WTC11 (cell line): ENCODE results near the gene POLD1. TPM values are rescaled to one million over a fixed set of nuclear protein-coding genes. Genes with fewer than 3 reads are reported as not detected.

Experiments used
- ATAC-seq: fragments of 200-7000 bp; cut with Tn5 transposase; 2 replicates; pipeline ENCODE4 v1.10.0; 2021; ENCODE audit warnings: mild to moderate bottlenecking, moderate library complexity
- CTCF ChIA-PET: fragments of 300-600 bp; sonication (Branson Sonifier 250); formaldehyde crosslinking; loops from one replicate; lab custom pipeline; 2021; ENCODE audit warnings: antibody characterized with exemption; lab: Charles Lee
- POLR2A ChIA-PET: fragments of 350-600 bp; sonication (Branson Sonifier 250); formaldehyde crosslinking; loops from one replicate; lab custom pipeline; 2021; ENCODE audit warnings: antibody characterized with exemption; lab: Charles Lee
- DNase-seq: peaks from one replicate; pipeline ENCODE4 v3.0.0; 2021; ENCODE audit warnings: low spot score
- H3K27ac Mint-ChIP-seq: 2 replicates; pipeline ENCODE4 v1.8.0; 2021; ENCODE audit warnings: mixed read lengths
- H3K27me3 Mint-ChIP-seq: 2 replicates; pipeline ENCODE4 v1.8.0; 2021; ENCODE audit warnings: low read depth, mild to moderate bottlenecking, moderate library complexity, mixed read lengths
- H3K36me3 Mint-ChIP-seq: 2 replicates; pipeline ENCODE4 v1.8.0; 2021; ENCODE audit warnings: mixed read lengths
- H3K4me1 Mint-ChIP-seq: 2 replicates; pipeline ENCODE4 v1.8.0; 2022; ENCODE audit warnings: mixed read lengths
- H3K4me3 Mint-ChIP-seq: 2 replicates; pipeline ENCODE4 v1.8.0; 2021; ENCODE audit warnings: mild to moderate bottlenecking, moderate library complexity, mixed read lengths
- H3K9me3 Mint-ChIP-seq: 2 replicates; pipeline ENCODE4 v1.8.0; 2021; ENCODE audit warnings: mixed read lengths
- GRHL2 ChIP-seq: fragments of 250-450 bp; sonication (Bioruptor Pico); IDR thresholded peaks from 2 replicates; pipeline ENCODE4 v1.8.0; 2022; ENCODE audit warnings: mild to moderate bottlenecking, moderate library complexity; ENCODE audit not compliant: insufficient replicate concordance, severe bottlenecking
- GTF2I ChIP-seq: fragments of 250-450 bp; sonication (Bioruptor Pico); conservative IDR thresholded peaks from 2 replicates; pipeline ENCODE4 v1.4.0; 2021; ENCODE audit warnings: mild to moderate bottlenecking
- NR1H2 ChIP-seq: sonication (generic); formaldehyde crosslinking; IDR thresholded peaks from 2 replicates; pipeline ENCODE4 v1.9.0; 2021; ENCODE audit warnings: mild to moderate bottlenecking, moderate library complexity, missing genetic modification reagents
- SP1 ChIP-seq: sonication (generic); formaldehyde crosslinking; conservative IDR thresholded peaks from 2 replicates; pipeline ENCODE4 v1.8.1; 2022; ENCODE audit warnings: missing genetic modification reagents
- ZNF263 ChIP-seq: sonication (generic); formaldehyde crosslinking; IDR thresholded peaks from 2 replicates; pipeline ENCODE4 v1.8.1; 2022; ENCODE audit warnings: low read depth, mild to moderate bottlenecking, moderate library complexity, missing genetic modification reagents
- total RNA-seq: library from RNA; stranded (reverse); gene quantifications from 3 replicates; pipeline ENCODE4 v1.2.3, GENCODE V29; 2021
- TF ChIP-seq, protein P1 (sequence below): sonication (generic); formaldehyde crosslinking; IDR thresholded peaks from 2 replicates; pipeline ENCODE4 v1.8.0; 2023; ENCODE audit warnings: missing genetic modification reagents
- TF ChIP-seq, protein P2 (sequence below): sonication (generic); formaldehyde crosslinking; IDR thresholded peaks from 2 replicates; pipeline ENCODE4 v1.8.1; 2023; ENCODE audit warnings: mild to moderate bottlenecking, missing genetic modification reagents, moderate library complexity
- TF ChIP-seq, protein P3 (sequence below): sonication (generic); formaldehyde crosslinking; IDR thresholded peaks from 2 replicates; pipeline ENCODE4 v1.8.1; 2023; ENCODE audit warnings: mild to moderate bottlenecking, missing genetic modification reagents, borderline replicate concordance
- TF ChIP-seq, protein P4 (sequence below): sonication (generic); formaldehyde crosslinking; IDR thresholded peaks from 2 replicates; pipeline ENCODE4 v1.8.1; 2022; ENCODE audit warnings: missing genetic modification reagents, borderline replicate concordance
- TF ChIP-seq, protein P5 (sequence below): sonication (generic); formaldehyde crosslinking; IDR thresholded peaks from 2 replicates; pipeline ENCODE4 v1.8.0; 2022; ENCODE audit warnings: mild to moderate bottlenecking, missing genetic modification reagents
- TF ChIP-seq, protein P6 (sequence below): fragments of 250-450 bp; sonication (Bioruptor Pico); IDR thresholded peaks from 2 replicates; pipeline ENCODE4 v1.9.0; 2021; ENCODE audit warnings: mild to moderate bottlenecking

POLD1 gene
- total RNA-seq, 1 experiment from 2014 or later: 163 TPM

DNA sequence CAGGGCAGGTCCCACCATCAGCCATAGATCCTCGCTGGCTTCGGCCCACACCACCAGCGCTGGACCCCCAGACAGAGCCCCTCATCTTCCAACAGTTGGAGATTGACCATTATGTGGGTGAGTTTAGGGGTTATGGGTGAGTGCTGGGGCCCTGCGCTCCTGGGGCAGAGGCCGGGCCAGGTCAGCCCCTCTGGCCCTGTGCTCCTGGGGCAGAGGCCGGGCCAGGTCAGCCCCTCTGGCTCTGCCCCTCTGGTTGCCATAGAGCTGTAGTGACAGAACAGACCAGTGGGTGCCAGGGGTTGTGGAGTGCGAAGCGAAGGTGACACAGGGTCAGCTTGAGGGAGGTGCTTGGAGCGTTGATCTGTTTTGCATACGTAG, 15.2 kb downstream of the POLD1 start (continued):
- TF ChIP-seq, protein P1, sequence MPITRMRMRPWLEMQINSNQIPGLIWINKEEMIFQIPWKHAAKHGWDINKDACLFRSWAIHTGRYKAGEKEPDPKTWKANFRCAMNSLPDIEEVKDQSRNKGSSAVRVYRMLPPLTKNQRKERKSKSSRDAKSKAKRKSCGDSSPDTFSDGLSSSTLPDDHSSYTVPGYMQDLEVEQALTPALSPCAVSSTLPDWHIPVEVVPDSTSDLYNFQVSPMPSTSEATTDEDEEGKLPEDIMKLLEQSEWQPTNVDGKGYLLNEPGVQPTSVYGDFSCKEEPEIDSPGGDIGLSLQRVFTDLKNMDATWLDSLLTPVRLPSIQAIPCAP (CRISPR knock-in tag): no peak
- TF ChIP-seq, protein P2, sequence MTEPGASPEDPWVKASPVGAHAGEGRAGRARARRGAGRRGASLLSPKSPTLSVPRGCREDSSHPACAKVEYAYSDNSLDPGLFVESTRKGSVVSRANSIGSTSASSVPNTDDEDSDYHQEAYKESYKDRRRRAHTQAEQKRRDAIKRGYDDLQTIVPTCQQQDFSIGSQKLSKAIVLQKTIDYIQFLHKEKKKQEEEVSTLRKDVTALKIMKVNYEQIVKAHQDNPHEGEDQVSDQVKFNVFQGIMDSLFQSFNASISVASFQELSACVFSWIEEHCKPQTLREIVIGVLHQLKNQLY (CRISPR knock-in tag): no peak
- TF ChIP-seq GTF2I (CRISPR knock-in tag) (no peak), SP1 (CRISPR knock-in tag) (no peak)
- TF ChIP-seq, protein P3, sequence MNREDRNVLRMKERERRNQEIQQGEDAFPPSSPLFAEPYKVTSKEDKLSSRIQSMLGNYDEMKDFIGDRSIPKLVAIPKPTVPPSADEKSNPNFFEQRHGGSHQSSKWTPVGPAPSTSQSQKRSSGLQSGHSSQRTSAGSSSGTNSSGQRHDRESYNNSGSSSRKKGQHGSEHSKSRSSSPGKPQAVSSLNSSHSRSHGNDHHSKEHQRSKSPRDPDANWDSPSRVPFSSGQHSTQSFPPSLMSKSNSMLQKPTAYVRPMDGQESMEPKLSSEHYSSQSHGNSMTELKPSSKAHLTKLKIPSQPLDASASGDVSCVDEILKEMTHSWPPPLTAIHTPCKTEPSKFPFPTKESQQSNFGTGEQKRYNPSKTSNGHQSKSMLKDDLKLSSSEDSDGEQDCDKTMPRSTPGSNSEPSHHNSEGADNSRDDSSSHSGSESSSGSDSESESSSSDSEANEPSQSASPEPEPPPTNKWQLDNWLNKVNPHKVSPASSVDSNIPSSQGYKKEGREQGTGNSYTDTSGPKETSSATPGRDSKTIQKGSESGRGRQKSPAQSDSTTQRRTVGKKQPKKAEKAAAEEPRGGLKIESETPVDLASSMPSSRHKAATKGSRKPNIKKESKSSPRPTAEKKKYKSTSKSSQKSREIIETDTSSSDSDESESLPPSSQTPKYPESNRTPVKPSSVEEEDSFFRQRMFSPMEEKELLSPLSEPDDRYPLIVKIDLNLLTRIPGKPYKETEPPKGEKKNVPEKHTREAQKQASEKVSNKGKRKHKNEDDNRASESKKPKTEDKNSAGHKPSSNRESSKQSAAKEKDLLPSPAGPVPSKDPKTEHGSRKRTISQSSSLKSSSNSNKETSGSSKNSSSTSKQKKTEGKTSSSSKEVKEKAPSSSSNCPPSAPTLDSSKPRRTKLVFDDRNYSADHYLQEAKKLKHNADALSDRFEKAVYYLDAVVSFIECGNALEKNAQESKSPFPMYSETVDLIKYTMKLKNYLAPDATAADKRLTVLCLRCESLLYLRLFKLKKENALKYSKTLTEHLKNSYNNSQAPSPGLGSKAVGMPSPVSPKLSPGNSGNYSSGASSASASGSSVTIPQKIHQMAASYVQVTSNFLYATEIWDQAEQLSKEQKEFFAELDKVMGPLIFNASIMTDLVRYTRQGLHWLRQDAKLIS: no peak
- TF ChIP-seq, protein P4, sequence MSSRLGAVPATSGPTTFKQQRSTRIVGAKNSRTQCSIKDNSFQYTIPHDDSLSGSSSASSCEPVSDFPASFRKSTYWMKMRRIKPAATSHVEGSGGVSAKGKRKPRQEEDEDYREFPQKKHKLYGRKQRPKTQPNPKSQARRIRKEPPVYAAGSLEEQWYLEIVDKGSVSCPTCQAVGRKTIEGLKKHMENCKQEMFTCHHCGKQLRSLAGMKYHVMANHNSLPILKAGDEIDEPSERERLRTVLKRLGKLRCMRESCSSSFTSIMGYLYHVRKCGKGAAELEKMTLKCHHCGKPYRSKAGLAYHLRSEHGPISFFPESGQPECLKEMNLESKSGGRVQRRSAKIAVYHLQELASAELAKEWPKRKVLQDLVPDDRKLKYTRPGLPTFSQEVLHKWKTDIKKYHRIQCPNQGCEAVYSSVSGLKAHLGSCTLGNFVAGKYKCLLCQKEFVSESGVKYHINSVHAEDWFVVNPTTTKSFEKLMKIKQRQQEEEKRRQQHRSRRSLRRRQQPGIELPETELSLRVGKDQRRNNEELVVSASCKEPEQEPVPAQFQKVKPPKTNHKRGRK: no peak
- TF ChIP-seq, protein P5, sequence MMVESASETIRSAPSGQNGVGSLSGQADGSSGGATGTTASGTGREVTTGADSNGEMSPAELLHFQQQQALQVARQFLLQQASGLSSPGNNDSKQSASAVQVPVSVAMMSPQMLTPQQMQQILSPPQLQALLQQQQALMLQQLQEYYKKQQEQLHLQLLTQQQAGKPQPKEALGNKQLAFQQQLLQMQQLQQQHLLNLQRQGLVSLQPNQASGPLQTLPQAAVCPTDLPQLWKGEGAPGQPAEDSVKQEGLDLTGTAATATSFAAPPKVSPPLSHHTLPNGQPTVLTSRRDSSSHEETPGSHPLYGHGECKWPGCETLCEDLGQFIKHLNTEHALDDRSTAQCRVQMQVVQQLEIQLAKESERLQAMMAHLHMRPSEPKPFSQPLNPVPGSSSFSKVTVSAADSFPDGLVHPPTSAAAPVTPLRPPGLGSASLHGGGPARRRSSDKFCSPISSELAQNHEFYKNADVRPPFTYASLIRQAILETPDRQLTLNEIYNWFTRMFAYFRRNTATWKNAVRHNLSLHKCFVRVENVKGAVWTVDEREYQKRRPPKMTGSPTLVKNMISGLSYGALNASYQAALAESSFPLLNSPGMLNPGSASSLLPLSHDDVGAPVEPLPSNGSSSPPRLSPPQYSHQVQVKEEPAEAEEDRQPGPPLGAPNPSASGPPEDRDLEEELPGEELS (CRISPR knock-in tag): no peak

DNA sequence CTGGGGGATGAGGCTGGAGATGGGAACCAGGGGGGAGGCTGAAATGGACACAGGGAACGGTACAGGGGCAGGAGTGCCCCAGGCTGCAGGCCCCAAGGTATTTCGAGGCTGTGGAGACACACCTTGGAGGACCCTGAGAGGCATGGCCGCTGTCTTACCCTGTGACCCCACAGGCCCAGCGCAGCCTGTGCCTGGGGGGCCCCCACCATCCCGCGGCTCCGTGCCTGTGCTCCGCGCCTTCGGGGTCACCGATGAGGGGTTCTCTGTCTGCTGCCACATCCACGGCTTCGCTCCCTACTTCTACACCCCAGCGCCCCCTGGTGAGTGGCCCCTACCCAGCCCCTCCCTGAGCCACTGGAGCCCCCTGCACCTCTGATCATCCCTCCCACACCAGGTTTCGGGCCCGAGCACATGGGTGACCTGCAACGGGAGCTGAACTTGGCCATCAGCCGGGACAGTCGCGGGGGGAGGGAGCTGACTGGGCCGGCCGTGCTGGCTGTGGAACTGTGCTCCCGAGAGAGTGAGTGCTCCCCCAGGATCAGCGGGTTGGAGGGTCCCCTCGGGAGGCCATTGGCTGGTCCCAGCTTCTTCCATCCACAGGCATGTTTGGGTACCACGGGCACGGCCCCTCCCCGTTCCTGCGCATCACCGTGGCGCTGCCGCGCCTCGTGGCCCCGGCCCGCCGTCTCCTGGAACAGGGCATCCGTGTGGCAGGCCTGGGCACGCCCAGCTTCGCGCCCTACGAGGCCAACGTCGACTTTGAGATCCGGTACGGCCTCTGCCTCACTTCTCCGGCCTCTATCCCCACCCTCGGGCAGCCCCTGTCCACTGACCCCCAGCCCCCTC, 17.7 kb downstream of the POLD1 start:
- CTCF ChIA-PET: interaction anchor here (0.6 to 2.2 kb wide), 3 partner anchors 14 to 154 kb away, joined by 3 to 7 read pairs (median 5); no protein-coding TSS in a partner anchor
- peaks cover 35% of the 10 kb centered on the region for H3K36me3 Mint-ChIP-seq

DNA sequence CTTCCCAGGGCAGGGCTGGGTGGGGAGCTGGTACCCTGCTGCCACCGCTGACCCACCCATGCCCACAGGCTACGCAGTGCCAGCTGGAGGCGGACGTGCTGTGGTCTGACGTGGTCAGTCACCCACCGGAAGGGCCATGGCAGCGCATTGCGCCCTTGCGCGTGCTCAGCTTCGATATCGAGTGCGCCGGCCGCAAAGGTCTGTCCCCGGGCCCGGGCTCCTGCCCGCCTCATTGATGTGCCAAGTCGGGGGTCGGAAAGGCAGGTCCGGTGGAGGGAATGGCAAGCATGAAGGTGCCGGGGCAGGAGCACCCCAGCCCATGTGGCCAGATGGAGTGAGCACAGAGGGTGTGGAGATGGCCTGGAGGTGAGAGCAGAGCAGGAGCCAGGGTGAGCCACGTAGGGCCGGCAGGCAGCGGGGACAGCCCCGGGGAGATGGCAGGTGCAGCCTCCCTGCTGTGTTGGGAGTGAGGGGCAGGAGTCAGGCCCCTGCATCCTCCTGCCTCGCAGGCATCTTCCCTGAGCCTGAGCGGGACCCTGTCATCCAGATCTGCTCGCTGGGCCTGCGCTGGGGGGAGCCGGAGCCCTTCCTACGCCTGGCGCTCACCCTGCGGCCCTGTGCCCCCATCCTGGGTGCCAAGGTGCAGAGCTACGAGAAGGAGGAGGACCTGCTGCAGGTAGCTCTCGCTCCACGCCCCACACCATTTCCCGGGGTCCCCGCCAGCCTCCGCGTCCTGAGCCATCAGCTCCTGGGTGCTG, 18.6 kb downstream of the POLD1 start:
- H3K27me3 Mint-ChIP-seq: no peaks in the 10 kb centered on the region
- H3K27ac Mint-ChIP-seq: no peak overlapping the region
- ChIA-PET CTCF (interaction anchor here (0.6 to 2.2 kb wide), 3 partner anchors 13 to 153 kb away, joined by 3 to 7 read pairs (median 5); no protein-coding TSS in a partner anchor), POLR2A (interaction anchor here (0.6 kb wide), 1 partner anchor 98 kb away, joined by 3 read pairs; no protein-coding TSS in a partner anchor)
- H3K9me3 Mint-ChIP-seq: no peaks in the 10 kb centered on the region
- peaks cover 37% of the 10 kb centered on the region for H3K36me3 Mint-ChIP-seq
- TF ChIP-seq, protein P6, sequence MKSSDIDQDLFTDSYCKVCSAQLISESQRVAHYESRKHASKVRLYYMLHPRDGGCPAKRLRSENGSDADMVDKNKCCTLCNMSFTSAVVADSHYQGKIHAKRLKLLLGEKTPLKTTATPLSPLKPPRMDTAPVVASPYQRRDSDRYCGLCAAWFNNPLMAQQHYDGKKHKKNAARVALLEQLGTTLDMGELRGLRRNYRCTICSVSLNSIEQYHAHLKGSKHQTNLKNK (CRISPR knock-in tag): no peak
- no peak overlapping the region for H3K4me3 Mint-ChIP-seq
- no peaks in the 10 kb centered on the region for H3K4me1 Mint-ChIP-seq
- ATAC-seq (no peak), DNase-seq (no peak)

More for the DNA sequence above, 17.7 kb downstream of the POLD1 start:
- ATAC-seq (no peak), DNase-seq (no peak)
- Mint-ChIP-seq H3K27me3 (no peaks in the 10 kb centered on the region), H3K9me3 (no peaks in the 10 kb centered on the region), H3K27ac (no peak overlapping the region), H3K4me1 (no peaks in the 10 kb centered on the region), H3K4me3 (no peak overlapping the region)
- TF ChIP-seq GRHL2 (CRISPR knock-in tag): no peak
- no peak for TF ChIP-seq NR1H2 (CRISPR knock-in tag)
- TF ChIP-seq ZNF263 (CRISPR knock-in tag): peak; percentile 65; the same call in 1 of the 2 replicates
- POLR2A ChIA-PET: no interaction called here
